GM21423 (cell line): ENCODE results near the gene ZBTB7C.

Experiments used
- ATAC-seq: cut with Tn5 transposase; IDR thresholded peaks from one replicate; pipeline ENCODE4 v1.9.1; 2021; ENCODE audit warnings: mild to moderate bottlenecking, moderate library complexity; ENCODE audit not compliant: unreplicated experiment

Gene ZBTB7C

DNA sequence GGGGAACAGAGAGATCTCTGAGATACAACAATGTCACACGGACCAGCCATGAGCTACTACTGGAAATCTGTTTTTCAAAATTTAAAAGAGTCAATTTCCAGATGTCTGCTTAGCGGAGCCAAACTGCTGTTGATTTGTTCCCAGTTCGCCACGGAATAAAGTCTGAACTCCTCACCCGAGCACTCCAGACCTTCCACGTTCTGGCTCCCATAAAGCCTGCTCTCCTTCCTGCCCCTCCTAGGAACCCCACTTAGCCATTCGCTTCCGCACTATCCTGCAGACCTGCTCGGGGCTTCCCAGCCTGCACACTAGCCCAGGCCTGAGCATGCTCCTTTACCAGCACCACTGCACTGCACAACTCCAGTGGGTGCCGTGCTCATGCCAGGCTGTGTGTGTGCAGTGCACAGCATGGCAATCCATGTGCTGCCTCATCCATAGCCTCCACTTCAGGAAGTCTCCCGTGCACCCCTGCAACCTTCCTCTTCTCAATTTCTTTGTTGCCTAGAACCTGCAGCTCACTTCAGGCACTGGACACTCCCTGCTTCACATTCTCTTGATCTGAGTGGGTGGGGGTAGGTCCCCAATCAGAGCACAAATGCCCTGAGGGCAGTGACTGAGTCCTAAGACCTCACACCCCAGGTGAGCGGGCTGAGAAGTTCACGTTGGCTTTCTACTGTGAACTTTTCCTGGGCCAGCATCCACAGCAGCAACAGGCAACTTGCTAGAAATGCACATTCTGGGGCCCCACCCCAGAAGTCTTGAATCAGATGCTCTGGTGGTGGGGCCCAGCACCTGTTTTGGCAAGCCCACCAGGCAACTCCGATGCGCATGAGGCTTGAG, 53.7 kb downstream of the ZBTB7C start:
- no peak for ATAC-seq

DNA sequence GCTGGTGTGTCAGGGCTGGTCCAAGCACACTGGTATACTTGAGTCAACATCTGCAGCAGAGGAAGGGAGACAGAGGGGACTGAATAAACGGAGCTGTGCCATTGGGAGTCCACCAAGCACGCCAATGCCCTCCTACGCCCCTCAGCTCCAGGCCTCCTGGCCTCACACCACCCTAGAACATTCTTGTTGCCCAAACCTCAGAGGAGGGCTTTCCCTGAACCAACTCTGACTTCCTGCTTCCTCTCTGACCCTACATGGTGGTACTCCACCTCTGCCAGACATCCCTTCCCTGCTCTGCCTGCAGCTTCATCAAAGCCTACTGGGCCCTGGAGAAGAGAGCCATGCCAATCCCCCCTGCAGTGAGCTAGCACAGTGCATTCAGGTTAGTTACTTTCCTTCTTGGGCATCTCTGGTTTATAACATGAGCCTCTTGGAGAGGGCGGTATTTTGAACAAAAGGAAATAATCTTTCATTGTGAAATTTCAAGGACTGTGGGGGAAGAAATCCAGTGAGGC, 54.4 kb downstream of the ZBTB7C start:
- ATAC-seq: no peak

GRCh38 chr18:48352051-48352755, 57.0 kb downstream of the ZBTB7C start:
- no peak for ATAC-seq

GRCh38 chr18:48351216-48352050, 57.8 kb downstream of the ZBTB7C start:
- no peak for ATAC-seq

GRCh38 chr18:48348739-48349138, 60.4 kb downstream of the ZBTB7C start:
- no peak for ATAC-seq

- no peak for ATAC-seq
Observed at GRCh38 chr18:48347756-48348326, 61.3 kb downstream of the ZBTB7C start.

DNA sequence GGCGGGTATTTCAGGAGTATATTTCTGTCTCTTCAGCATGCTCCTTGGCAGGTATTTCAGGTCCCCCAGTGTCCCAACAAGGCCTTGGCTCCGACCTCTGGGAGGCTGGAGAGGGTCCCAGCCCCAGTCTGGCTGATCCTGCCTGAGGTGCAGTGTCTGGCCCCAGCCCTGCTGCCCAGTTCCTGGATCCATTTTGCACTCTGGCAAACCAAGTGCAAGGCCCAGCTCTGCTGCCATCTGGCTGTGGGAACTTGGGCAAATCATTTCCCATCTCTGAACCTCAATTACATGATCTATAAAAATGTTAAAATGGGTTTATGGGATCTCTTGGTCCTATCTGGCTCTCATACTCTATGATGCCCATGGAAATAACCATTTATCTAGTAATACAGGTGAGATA, 63.6 kb downstream of the ZBTB7C start:
- no peak for ATAC-seq

DNA sequence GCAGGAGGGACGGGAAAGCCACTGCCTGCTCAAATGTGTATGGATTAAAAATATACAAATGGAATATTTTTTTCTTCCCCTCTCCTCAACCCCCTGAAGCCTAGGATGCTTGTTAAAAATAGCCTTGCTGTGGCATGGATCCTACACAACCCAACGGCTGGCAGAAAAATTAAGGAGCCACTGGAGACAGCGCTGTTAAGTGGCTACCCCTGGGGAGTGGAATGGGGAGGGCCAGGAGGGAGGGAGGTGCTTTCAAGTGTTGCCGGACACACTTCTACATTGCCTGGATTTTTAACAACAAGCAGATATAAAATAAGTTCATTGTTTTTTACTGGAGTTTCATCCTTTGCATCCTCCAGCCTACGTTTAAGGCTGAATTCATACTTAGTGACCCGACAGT, 66.6 kb downstream of the ZBTB7C start:
- ATAC-seq: no peak

DNA sequence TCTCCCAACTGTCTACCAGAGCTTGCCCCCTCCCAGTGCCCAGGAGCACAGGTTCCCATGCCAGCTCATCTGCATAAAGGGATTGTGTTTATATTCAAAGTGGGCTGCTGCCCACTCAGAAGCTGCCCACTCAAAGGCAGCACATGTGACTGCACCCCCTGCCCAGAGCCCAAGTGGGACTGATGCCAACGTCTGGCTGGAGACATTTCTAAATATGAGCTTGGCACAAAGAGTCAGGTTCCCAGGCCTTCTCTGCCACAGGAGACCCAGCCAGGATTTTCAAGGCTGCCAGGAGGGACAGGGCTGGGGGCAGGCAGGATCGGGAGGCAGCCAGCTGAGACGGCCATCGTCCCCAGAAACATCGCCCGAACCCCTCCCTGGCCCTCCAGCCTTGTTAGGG, 67.1 kb downstream of the ZBTB7C start:
- no peak for ATAC-seq

DNA sequence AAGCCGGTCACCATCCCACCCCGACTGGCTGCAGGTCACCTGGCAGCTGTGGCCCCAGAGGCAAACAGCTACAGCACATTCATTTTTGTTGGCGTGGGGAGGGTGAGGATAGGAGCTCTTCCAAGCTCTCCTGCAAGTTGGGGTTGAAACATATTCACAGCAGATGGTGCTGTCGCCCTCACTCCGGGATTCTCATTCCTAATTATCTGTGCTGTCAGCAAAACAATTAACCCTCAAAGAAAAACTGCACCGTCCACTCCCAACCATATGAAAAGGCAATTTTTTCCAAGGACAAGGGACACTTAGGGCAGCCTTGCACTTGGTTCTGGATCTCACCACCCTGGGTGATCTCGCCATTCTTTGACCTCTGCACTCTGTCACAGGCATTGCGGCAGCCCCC, 68.6 kb downstream of the ZBTB7C start:
- no peak for ATAC-seq

GRCh38 chr18:48339692-48340091, 69.5 kb downstream of the ZBTB7C start:
- ATAC-seq: no peak

GRCh38 chr18:48338915-48339314, 70.3 kb downstream of the ZBTB7C start:
- no peak for ATAC-seq

DNA sequence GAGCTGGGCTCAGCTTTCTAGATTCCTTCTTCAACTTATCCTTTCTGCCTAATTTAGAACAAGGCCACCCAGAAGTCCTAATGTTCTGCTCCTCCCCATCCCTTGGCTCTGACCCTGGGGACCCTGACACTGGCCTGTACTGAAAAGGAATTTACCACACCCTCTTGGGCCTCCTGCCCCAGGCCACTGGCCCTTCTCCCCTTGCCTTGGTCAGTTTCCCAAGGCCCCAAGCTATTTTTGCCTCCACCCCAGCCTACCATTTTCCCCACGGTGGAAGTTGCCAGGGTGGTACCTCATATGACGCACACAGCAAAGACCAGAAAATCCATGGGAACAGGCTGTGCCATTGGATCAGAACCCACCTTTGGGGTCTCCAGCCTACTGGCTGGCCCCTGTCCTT, 72.1 kb downstream of the ZBTB7C start:
- ATAC-seq: no peak

DNA sequence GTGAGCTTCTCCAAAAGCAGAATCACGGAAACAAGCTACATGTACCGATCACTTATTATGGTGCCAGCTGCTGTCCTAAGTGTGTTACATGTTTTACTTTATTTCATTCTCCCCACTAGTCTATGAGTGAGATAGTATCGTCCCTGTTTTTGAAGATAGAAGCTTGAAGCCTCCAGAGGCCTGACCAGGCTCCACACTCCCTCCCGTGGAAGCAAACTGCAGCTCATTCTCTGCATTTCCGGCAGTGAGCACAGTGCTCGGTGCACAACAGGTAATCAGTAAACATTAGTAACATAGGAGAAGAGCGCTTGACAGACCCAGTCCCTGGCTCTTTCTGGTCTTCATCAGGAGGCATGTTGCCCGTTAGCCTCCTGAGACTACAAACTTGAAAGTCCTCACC, 72.9 kb downstream of the ZBTB7C start:
- no peak for ATAC-seq

- ATAC-seq: no peak
Observed at GRCh38 chr18:48335829-48336228, 73.4 kb downstream of the ZBTB7C start.

DNA sequence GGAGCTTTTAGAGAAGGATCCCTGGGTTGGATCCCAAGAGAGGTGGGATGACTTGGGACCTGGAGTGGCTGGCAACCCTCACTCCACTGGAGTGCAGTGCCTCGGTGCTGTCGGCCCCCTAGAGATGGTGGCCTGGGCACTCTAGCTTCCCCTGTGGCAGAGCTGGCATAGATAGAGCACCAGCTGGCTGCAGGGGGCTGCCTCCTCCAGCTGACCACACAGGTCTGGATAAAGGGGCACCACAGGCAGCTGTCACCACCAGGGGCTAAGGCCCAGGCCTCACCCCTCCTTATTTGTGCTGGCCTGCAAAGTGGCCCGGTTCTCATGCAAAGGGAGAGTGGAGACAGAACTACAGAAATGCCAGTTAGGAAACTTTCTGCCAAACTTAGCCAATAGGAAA, 74.3 kb downstream of the ZBTB7C start:
- no peak for ATAC-seq

DNA sequence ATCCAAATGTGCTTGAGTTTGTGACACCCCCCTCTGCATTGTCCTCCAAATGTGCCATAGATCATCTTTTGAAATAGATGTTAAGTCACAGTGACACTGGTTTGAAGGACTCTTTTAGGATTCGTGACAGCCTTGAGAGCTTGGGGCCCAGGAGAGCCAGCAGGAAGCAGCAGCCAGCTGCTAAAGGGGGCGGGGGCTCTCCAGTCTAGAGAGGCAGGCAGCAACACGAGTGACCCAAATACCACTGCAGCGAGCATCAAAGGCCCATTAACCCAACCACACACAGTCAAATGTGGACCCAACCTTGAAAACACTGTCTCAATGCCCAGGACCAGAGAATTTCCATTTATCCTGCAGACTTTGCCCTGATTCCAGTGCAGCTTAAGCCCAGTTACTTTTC, 75.6 kb downstream of the ZBTB7C start:
- ATAC-seq: no peak

GRCh38 chr18:48330016-48330991, 78.9 kb downstream of the ZBTB7C start:
- ATAC-seq: no peak

DNA sequence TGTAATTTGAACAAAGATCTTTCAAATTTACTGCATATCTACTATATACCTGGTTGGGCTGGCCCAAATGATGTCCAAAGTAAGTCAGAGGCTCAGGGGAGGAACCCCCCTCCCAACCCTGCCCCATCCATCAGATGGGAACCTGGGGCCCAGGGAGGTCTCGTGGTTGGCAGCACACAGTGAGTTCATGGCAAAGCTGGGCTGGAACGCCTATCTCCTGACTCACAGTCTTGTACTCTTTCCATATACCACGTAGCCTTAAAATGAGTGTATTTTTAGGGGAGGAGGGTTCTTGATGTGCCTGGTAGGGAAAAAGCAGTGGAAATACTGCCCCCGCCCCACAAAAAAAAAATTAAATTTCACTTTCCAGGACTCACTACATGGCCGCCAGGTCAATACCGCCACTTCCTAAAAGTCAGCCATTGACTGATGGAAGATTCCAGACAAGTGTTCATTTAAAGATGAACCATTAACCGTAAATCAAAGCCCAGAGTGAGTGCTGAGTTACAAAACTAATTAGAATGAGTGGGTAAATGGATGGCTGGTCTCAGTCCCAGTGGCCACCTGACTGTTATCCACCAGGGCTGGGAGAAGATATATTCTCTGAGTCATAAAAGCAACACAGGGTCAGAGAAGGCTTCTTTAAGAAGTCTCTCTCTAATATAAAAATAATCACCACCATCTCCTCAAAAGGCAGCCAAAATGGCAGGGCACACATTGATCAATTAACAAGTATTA, 80.5 kb downstream of the ZBTB7C start:
- no peak for ATAC-seq
